Activated CD4-positive, alpha-beta T cell treated with anti-CD3 and anti-CD28 coated beads, Interleukin-2, amount 10 ng/mL, durations not matched to agents 24 days and 14 days (primary cell): ENCODE measurements around the gene DYNLRB1. TPM values are rescaled to one million over a fixed set of nuclear protein-coding genes. Genes with fewer than 3 reads are reported as not detected.
A peak's percentile ranks its signal among the peaks of the same experiment; 100 is the strongest.

Experiments
- DNase-seq: peaks from one replicate; pipeline ENCODE4 v3.0.0; 2022
- H3K27ac Mint-ChIP-seq: one replicate; pipeline ENCODE4 v1.8.0; 2022; ENCODE audit warnings: mild to moderate bottlenecking, mixed read lengths
- H3K27me3 Mint-ChIP-seq: one replicate; pipeline ENCODE4 v1.8.0; 2022; ENCODE audit warnings: mixed read lengths
- H3K36me3 Mint-ChIP-seq: one replicate; pipeline ENCODE4 v1.8.0; 2022; ENCODE audit warnings: low read depth, mild to moderate bottlenecking, mixed read lengths
- H3K4me1 Mint-ChIP-seq: one replicate; pipeline ENCODE4 v1.8.0; 2021; ENCODE audit warnings: mixed read lengths
- H3K4me3 Mint-ChIP-seq: one replicate; pipeline ENCODE4 v1.8.0; 2022; ENCODE audit warnings: mild to moderate bottlenecking, moderate library complexity, mixed read lengths
- H3K9me3 Mint-ChIP-seq: one replicate; pipeline ENCODE4 v1.8.0; 2021; ENCODE audit warnings: mixed read lengths
- intact Hi-C: fragments of 100-400 bp; cut with micrococcal nuclease; formaldehyde crosslinking; loops from one replicate; pipeline ENCODE4 v1.15.1; 2023
- total RNA-seq: library from RNA; stranded (reverse); gene quantifications from 2 replicates; pipeline ENCODE4 v1.2.3, GENCODE V29; 2022

The DYNLRB1 gene
- total RNA-seq, 1 donor from 2014 or later = 98.9 TPM

GRCh38 chr20:34544109-34544796 lies 28.0 kb downstream of the DYNLRB1 start:
- Mint-ChIP-seq H3K4me3 (peak overlapping the region; percentile 59), H3K27ac (no peak overlapping the region), H3K36me3 (peaks cover 15% of the 10 kb centered on the region), H3K4me1 (peaks cover 18% of the 10 kb centered on the region), H3K27me3 (no peaks in the 10 kb centered on the region), H3K9me3 (no peaks in the 10 kb centered on the region)
- intact Hi-C loops = no loop called here
- DNase-seq = peak; percentile 77

DNA sequence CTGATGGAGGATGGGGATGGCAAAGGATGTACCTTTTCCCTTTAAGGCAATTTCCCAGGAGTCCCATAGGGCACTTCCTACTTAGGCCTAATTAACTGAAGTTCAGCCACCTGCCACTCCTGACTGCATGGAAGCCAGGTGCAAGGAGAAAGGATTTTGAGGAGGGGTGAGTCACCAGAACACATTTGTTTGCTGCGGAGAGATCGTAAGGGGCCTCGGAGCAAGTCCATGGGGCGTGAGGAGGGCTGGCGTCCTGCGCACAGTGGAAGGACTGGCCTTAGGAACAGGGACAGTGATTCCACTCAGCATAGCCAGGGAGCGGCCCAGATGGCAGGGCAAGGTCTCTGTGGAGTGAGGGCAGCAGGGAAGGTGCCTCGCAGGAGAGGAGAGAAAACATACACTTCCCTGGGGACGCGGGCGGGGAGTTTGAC lies 30.5 kb downstream of the DYNLRB1 start:
- H3K4me3 Mint-ChIP-seq = no peak overlapping the region
- no peaks in the 10 kb centered on the region for H3K36me3 Mint-ChIP-seq
- no peak for DNase-seq
- H3K27me3 Mint-ChIP-seq = no peaks in the 10 kb centered on the region
- no peak overlapping the region for H3K27ac Mint-ChIP-seq
- intact Hi-C loops = no loop called here
- H3K4me1 Mint-ChIP-seq = peaks cover 7% of the 10 kb centered on the region
- H3K9me3 Mint-ChIP-seq = no peaks in the 10 kb centered on the region

DNA sequence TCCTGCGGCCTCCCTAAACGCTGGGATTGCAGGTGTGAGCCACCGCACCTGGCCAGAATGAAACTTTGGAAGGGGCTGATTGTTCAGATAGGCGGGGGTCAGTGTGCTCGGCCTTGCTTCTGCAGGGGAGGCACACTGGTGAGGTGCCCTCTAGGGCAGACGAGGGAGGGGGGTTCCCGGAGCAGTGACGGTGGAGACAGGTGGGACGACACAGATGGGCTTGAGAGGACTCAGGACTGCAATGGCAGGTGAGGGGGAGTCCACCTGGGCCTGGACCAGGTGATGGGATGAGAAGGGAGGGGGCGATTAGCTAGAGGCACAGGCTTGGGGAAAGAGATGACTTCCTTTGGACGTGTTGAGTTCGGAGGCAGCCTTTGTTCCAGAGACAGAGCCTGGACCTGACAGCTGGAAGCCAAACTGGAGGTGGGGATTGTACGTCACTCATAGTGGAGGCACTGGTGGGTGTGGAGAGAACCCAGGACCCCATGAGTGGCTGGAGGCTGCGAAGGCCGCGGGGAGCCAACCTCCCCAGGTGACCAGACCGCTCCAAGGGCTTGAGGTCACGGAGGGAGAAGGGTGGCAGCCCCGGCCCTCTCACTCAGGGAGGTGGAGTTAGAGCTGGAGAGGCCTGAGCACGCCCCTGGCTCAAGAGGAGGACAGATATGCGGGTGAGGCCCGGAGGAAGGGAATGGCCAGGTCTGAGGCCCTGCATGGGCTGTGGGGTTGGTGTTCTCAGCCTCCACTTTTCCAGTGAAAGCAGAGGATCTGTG lies 31.8 kb downstream of the DYNLRB1 start:
- H3K27me3 Mint-ChIP-seq = no peaks in the 10 kb centered on the region
- intact Hi-C loops = no loop called here
- H3K4me1 Mint-ChIP-seq = peaks cover 7% of the 10 kb centered on the region
- H3K27ac Mint-ChIP-seq = no peak overlapping the region
- no peaks in the 10 kb centered on the region for H3K36me3 Mint-ChIP-seq
- no peak for DNase-seq
- H3K9me3 Mint-ChIP-seq = no peaks in the 10 kb centered on the region
- no peak overlapping the region for H3K4me3 Mint-ChIP-seq

- no peaks in the 10 kb centered on the region for H3K36me3 Mint-ChIP-seq
- no peak overlapping the region for H3K4me3 Mint-ChIP-seq
- peaks cover 3% of the 10 kb centered on the region for H3K4me1 Mint-ChIP-seq
- H3K27me3 Mint-ChIP-seq = no peaks in the 10 kb centered on the region
- intact Hi-C loops = no loop called here
- no peak overlapping the region for H3K27ac Mint-ChIP-seq
- peak; percentile 65 for DNase-seq
- no peaks in the 10 kb centered on the region for H3K9me3 Mint-ChIP-seq
These were observed 33.2 kb downstream of the DYNLRB1 start for GRCh38 chr20:34549291-34549928.

DNA sequence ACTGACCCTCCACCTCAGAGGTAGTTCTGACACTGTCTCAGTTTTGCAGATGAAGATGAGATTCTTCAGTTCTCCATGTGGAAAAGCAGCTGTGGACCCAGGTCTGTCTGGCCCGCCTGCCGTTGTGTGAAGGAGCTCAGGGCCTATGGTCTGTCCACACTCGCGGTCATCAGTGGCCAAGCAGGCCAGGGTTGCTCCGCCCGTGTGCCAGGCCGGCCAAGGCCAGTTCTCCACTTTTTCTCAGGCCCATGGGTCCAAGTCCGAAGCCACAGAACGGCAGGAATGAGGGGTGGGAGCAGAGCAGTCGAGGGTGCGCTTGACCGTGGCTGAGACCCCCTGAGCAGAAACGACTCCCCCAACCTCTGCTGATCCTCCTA lies 33.7 kb downstream of the DYNLRB1 start:
- H3K9me3 Mint-ChIP-seq = no peaks in the 10 kb centered on the region
- no peak overlapping the region for H3K4me3 Mint-ChIP-seq
- no peaks in the 10 kb centered on the region for H3K36me3 Mint-ChIP-seq
- no peaks in the 10 kb centered on the region for H3K4me1 Mint-ChIP-seq
- H3K27me3 Mint-ChIP-seq = no peaks in the 10 kb centered on the region
- intact Hi-C loops = no loop called here
- DNase-seq = no peak
- no peak overlapping the region for H3K27ac Mint-ChIP-seq

GRCh38 chr20:34552569-34552968 lies 36.3 kb downstream of the DYNLRB1 start:
- Mint-ChIP-seq H3K27ac (no peak overlapping the region), H3K9me3 (no peaks in the 10 kb centered on the region), H3K4me3 (no peak overlapping the region), H3K4me1 (peaks cover 2% of the 10 kb centered on the region), H3K36me3 (peaks cover 2% of the 10 kb centered on the region), H3K27me3 (no peaks in the 10 kb centered on the region)
- DNase-seq = no peak
- intact Hi-C loops = no loop called here

DNA sequence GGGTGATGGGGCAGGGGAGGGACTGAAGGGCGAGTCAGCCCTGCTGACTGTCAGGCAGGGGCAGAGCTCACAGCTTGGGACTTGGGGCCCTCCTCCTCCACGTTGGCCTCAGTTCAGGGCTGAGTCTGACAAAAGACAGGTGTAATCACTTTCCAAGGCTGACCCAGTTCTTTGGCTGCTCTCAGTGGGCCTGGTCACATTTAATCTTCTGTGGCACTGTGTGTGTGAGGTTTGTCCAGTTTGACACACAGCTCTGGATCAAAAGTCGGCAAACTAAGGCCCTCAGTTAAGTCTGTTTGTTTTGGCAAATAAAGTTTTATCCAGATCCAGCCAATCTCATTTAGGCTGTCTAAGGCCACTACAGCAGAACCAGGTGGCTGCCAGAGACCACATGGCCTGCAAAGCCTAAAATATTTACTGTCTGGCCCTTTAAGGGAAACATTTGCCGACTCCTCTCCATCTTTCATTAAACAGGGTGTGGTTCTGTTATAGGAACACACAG lies 37.2 kb downstream of the DYNLRB1 start:
- Mint-ChIP-seq H3K27me3 (no peaks in the 10 kb centered on the region), H3K36me3 (peaks cover 2% of the 10 kb centered on the region), H3K4me3 (no peak overlapping the region), H3K27ac (no peak overlapping the region), H3K9me3 (no peaks in the 10 kb centered on the region), H3K4me1 (peaks cover 7% of the 10 kb centered on the region)
- intact Hi-C loops = no loop called here
- DNase-seq = peak; percentile 56

DNA sequence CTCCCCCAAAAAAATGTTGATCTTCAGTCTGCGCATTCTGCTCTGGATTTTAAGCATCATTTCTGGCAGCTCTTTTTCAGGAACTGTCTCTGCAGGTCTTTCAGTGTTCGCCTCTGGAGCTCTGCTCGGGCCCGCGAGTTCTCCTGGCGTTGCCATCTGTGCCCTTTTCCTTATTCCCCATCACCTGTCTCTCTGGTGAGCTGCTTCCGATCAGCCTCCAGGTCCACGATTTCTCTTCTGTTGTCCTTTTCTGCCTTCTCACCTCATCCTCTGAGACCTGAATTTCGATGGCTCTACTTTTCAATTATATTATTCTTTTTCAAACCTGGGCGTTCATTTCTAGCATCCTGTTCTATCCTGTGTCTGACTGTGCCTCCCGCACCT lies 41.7 kb downstream of the DYNLRB1 start:
- DNase-seq = peak; percentile 64
- Mint-ChIP-seq H3K9me3 (no peaks in the 10 kb centered on the region), H3K27me3 (no peaks in the 10 kb centered on the region), H3K4me1 (peaks cover 7% of the 10 kb centered on the region), H3K36me3 (peaks cover 2% of the 10 kb centered on the region), H3K27ac (peak overlapping the region; percentile 90), H3K4me3 (peak overlapping the region; percentile 89)
- intact Hi-C loops = loop anchor here (1.0 to 2.0 kb wide), 3 partner anchors 42 to 447 kb away; partner anchors contain the start of genes DYNLRB1 and TP53INP2

- H3K9me3 Mint-ChIP-seq = no peaks in the 10 kb centered on the region
- intact Hi-C loops = loop anchor here (1.0 to 2.0 kb wide), 3 partner anchors 42 to 448 kb away; partner anchors contain the start of genes DYNLRB1 and TP53INP2
These were observed 42.3 kb downstream of the DYNLRB1 start, which contains the start of gene MAP1LC3A for GRCh38 chr20:34558320-34559218. Gene MAP1LC3A, plus strand, starts transcription at chr20:34558718. Its CDS starts 151 bp downstream, at chr20:34558869.

GRCh38 chr20:34559311-34560140 lies 43.3 kb downstream of the DYNLRB1 start:
- intact Hi-C loops = loop anchor here (2.0 kb wide), 2 partner anchors 145 to 449 kb away; partner anchors contain the start of gene TP53INP2
- H3K27ac Mint-ChIP-seq = peak overlapping the region; percentile 60
- peaks cover 7% of the 10 kb centered on the region for H3K4me1 Mint-ChIP-seq
- H3K27me3 Mint-ChIP-seq = no peaks in the 10 kb centered on the region
- H3K36me3 Mint-ChIP-seq = peaks cover 2% of the 10 kb centered on the region
- DNase-seq = no peak
- no peaks in the 10 kb centered on the region for H3K9me3 Mint-ChIP-seq
- H3K4me3 Mint-ChIP-seq = peak overlapping the region; percentile 58

More at GRCh38 chr20:34558320-34559218, 42.3 kb downstream of the DYNLRB1 start, which contains the start of gene MAP1LC3A:
- peak within 1 kb of the TSS; percentile 89 for H3K4me3 Mint-ChIP-seq
- H3K36me3 Mint-ChIP-seq = peaks cover 2% of the 10 kb centered on the region
- peak; percentile 98 for DNase-seq
- H3K27me3 Mint-ChIP-seq = no peaks in the 10 kb centered on the region
- peak within 1 kb of the TSS; percentile 90 for H3K27ac Mint-ChIP-seq
- H3K4me1 Mint-ChIP-seq = peaks cover 7% of the 10 kb centered on the region

GRCh38 chr20:34560141-34560523 lies 43.9 kb downstream of the DYNLRB1 start:
- H3K9me3 Mint-ChIP-seq = no peaks in the 10 kb centered on the region
- H3K27me3 Mint-ChIP-seq = no peaks in the 10 kb centered on the region
- intact Hi-C loops = no loop called here
- peaks cover 10% of the 10 kb centered on the region for H3K4me1 Mint-ChIP-seq
- peak overlapping the region; percentile 57 for H3K4me3 Mint-ChIP-seq
- H3K36me3 Mint-ChIP-seq = peaks cover 2% of the 10 kb centered on the region
- no peak for DNase-seq
- H3K27ac Mint-ChIP-seq = peak overlapping the region; percentile 78

GRCh38 chr20:34560614-34561013 lies 44.4 kb downstream of the DYNLRB1 start:
- Mint-ChIP-seq H3K4me1 (peaks cover 10% of the 10 kb centered on the region), H3K27ac (no peak overlapping the region), H3K9me3 (no peaks in the 10 kb centered on the region), H3K27me3 (no peaks in the 10 kb centered on the region), H3K4me3 (peak overlapping the region; percentile 57), H3K36me3 (peaks cover 2% of the 10 kb centered on the region)
- DNase-seq = no peak
- intact Hi-C loops = no loop called here
